ENCODE data around the gene TFCP2.
A peak's percentile ranks its signal among the peaks of the same experiment; 100 is the strongest.

TFCP2 gene

GRCh38 chr12:51108136-51108535, 64.8 kb downstream of the TFCP2 start:
- DNase-seq (ENCODE audit: extremely low read depth, insufficient read length), result no peak
- Histone ChIP-seq H3K4me3 (replicated peaks; ENCODE audit: low read depth, low read length) (no peak overlapping the region), H3K27me3 (replicated peaks; ENCODE audit: control insufficient read depth, insufficient read depth, low read length) (no peaks in the 10 kb centered on the region), H3K36me3 (ENCODE audit: control insufficient read depth, insufficient read depth, low read length) (no peaks in the 10 kb centered on the region; the same call in none of the 2 replicates)
- TF ChIP-seq CTCF (IDR thresholded peaks at IDR 0.05; ENCODE audit: insufficient read depth, low read length, poor library complexity, severe bottlenecking), result no peak

- H3K36me3 ChIP-seq (ENCODE audit: control insufficient read depth, insufficient read depth, low read length), result peaks cover 6% of the 10 kb centered on the region
- no peak for TF ChIP-seq CTCF (IDR thresholded peaks at IDR 0.05; ENCODE audit: insufficient read depth, low read length, poor library complexity, severe bottlenecking)
- H3K4me3 ChIP-seq (replicated peaks; ENCODE audit: low read depth, low read length), result no peak overlapping the region
- no peak for DNase-seq (ENCODE audit: extremely low read depth, insufficient read length)
- H3K27me3 ChIP-seq (replicated peaks; ENCODE audit: control insufficient read depth, insufficient read depth, low read length), result no peaks in the 10 kb centered on the region
These were observed 69.0 kb downstream of the TFCP2 start for GRCh38 chr12:51103977-51104376.

GRCh38 chr12:51098611-51099010, 74.3 kb downstream of the TFCP2 start:
- no peak for TF ChIP-seq CTCF (IDR thresholded peaks at IDR 0.05; ENCODE audit: insufficient read depth, low read length, poor library complexity, severe bottlenecking)
- H3K4me3 ChIP-seq (replicated peaks; ENCODE audit: low read depth, low read length), result no peak overlapping the region
- no peaks in the 10 kb centered on the region for H3K27me3 ChIP-seq (replicated peaks; ENCODE audit: control insufficient read depth, insufficient read depth, low read length)
- peaks cover 8% of the 10 kb centered on the region for H3K36me3 ChIP-seq (ENCODE audit: control insufficient read depth, insufficient read depth, low read length)
- DNase-seq (ENCODE audit: extremely low read depth, insufficient read length), result no peak

- peaks cover 5% of the 10 kb centered on the region for H3K36me3 ChIP-seq (ENCODE audit: control insufficient read depth, insufficient read depth, low read length)
- no peak for TF ChIP-seq CTCF (IDR thresholded peaks at IDR 0.05; ENCODE audit: insufficient read depth, low read length, poor library complexity, severe bottlenecking)
- H3K27me3 ChIP-seq (replicated peaks; ENCODE audit: control insufficient read depth, insufficient read depth, low read length), result no peaks in the 10 kb centered on the region
- DNase-seq (ENCODE audit: extremely low read depth, insufficient read length), result no peak
- no peak overlapping the region for H3K4me3 ChIP-seq (replicated peaks; ENCODE audit: low read depth, low read length)
These were observed 82.2 kb downstream of the TFCP2 start for GRCh38 chr12:51090705-51091229.

- Histone ChIP-seq H3K27me3 (replicated peaks; ENCODE audit: control insufficient read depth, insufficient read depth, low read length) (no peaks in the 10 kb centered on the region), H3K36me3 (ENCODE audit: control insufficient read depth, insufficient read depth, low read length) (peaks cover 4% of the 10 kb centered on the region; the same call in 1 of the 2 replicates), H3K4me3 (replicated peaks; ENCODE audit: low read depth, low read length) (no peak overlapping the region)
- TF ChIP-seq CTCF (IDR thresholded peaks at IDR 0.05; ENCODE audit: insufficient read depth, low read length, poor library complexity, severe bottlenecking), result no peak
- peak; percentile 29 for DNase-seq (ENCODE audit: extremely low read depth, insufficient read length)
These were observed 85.1 kb downstream of the TFCP2 start for GRCh38 chr12:51087818-51088217.

- H3K27me3 ChIP-seq (replicated peaks; ENCODE audit: control insufficient read depth, insufficient read depth, low read length), result no peaks in the 10 kb centered on the region
- no peak overlapping the region for H3K4me3 ChIP-seq (replicated peaks; ENCODE audit: low read depth, low read length)
- no peak for DNase-seq (ENCODE audit: extremely low read depth, insufficient read length)
- peaks cover 4% of the 10 kb centered on the region; the same call in 1 of the 2 replicates for H3K36me3 ChIP-seq (ENCODE audit: control insufficient read depth, insufficient read depth, low read length)
- TF ChIP-seq CTCF (IDR thresholded peaks at IDR 0.05; ENCODE audit: insufficient read depth, low read length, poor library complexity, severe bottlenecking), result no peak
These were observed 86.0 kb downstream of the TFCP2 start for GRCh38 chr12:51086933-51087332.
